ENCODE results near the gene CCDC39.
"Not testable (repeated sequence)": the region's sequence is repeated elsewhere in the genome, so short reads cannot be mapped to it uniquely, and the experiment has no call there.

The CCDC39 gene

DNA sequence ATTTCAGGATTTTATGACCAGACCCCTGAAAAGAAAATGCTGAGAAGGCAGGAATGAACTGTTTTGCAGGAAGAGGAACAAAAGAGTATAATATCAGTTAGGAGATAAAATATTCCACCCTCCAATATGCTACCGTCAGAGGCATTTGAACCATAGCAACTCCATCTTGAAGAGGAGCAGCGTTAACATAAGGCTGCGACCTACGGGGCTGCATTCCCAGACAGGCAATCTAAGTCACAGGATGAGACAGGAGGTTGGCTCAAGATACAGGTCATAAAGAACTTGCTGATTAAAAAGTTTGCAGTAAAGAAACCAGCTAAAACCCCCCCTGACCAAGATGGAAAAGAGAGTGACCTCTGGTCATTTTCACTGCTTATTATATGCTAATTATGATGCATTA lies 22.9 kb downstream of the CCDC39 start:
- Mint-ChIP-seq H3K4me3 (no peak overlapping the region), H3K27ac (no peak overlapping the region), H3K4me1 (ENCODE audit: low read depth) (no peaks in the 10 kb centered on the region), H3K9me3 (ENCODE audit: low read depth) (no peaks in the 10 kb centered on the region), H3K27me3 (peaks cover 23% of the 10 kb centered on the region), H3K36me3 (no peaks in the 10 kb centered on the region)

DNA sequence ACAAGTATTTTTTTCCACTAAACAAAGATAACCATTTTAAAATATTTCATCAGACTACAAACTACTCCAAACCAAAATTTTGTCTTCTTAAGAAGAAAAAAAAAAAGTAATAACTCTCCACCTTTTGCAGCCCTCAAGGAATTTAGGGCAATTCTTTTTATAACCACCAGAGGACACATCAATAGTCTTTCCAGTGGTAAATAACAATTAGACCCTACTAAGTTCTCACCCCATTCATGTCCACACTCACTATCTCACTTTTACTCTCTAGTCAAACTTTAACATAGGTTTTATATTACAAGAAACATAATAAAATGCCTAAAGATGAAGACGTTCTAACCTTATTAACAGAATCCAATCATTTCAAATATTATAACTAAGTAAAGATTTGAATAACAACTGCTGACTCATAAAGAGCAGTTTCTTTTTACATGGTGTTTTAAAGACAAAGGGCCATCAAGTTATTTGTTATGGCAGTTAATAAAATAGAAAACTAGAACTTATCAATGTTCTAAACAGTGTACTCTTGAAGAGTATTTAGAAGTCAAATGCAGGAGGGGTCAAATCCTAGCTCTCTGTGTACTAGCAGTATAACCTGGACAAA lies 33.0 kb downstream of the CCDC39 start:
- no peak overlapping the region for H3K4me3 Mint-ChIP-seq
- no peaks in the 10 kb centered on the region for H3K36me3 Mint-ChIP-seq
- no peaks in the 10 kb centered on the region for H3K4me1 Mint-ChIP-seq (ENCODE audit: low read depth)
- no peaks in the 10 kb centered on the region for H3K9me3 Mint-ChIP-seq (ENCODE audit: low read depth)
- H3K27me3 Mint-ChIP-seq = peaks cover 27% of the 10 kb centered on the region
- H3K27ac Mint-ChIP-seq = no peak overlapping the region

- Mint-ChIP-seq H3K27me3 (peaks cover 20% of the 10 kb centered on the region), H3K36me3 (no peaks in the 10 kb centered on the region), H3K27ac (no peak overlapping the region), H3K4me1 (ENCODE audit: low read depth) (no peaks in the 10 kb centered on the region), H3K4me3 (no peak overlapping the region), H3K9me3 (ENCODE audit: low read depth) (no peaks in the 10 kb centered on the region)
Observed at GRCh38 chr3:180640987-180641386, 38.3 kb downstream of the CCDC39 start.

GRCh38 chr3:180633722-180634121 lies 45.6 kb downstream of the CCDC39 start:
- Mint-ChIP-seq H3K27me3 (peaks cover 28% of the 10 kb centered on the region), H3K9me3 (ENCODE audit: low read depth) (no peaks in the 10 kb centered on the region), H3K4me3 (no peak overlapping the region), H3K4me1 (ENCODE audit: low read depth) (peaks cover 2% of the 10 kb centered on the region), H3K27ac (no peak overlapping the region), H3K36me3 (no peaks in the 10 kb centered on the region)

- H3K4me3 Mint-ChIP-seq = no peak overlapping the region
- H3K9me3 Mint-ChIP-seq (ENCODE audit: low read depth) = no peaks in the 10 kb centered on the region
- H3K27me3 Mint-ChIP-seq = peaks cover 22% of the 10 kb centered on the region
- H3K27ac Mint-ChIP-seq = no peak overlapping the region
- H3K4me1 Mint-ChIP-seq (ENCODE audit: low read depth) = peaks cover 2% of the 10 kb centered on the region
- no peaks in the 10 kb centered on the region for H3K36me3 Mint-ChIP-seq
Observed at GRCh38 chr3:180631317-180631716, 48.0 kb downstream of the CCDC39 start.

GRCh38 chr3:180630371-180630770 lies 48.9 kb downstream of the CCDC39 start:
- Mint-ChIP-seq H3K36me3 (peaks cover under 1% of the 10 kb centered on the region), H3K27me3 (peaks cover 15% of the 10 kb centered on the region), H3K4me1 (ENCODE audit: low read depth) (peaks cover 4% of the 10 kb centered on the region), H3K4me3 (no peak overlapping the region), H3K9me3 (ENCODE audit: low read depth) (no peaks in the 10 kb centered on the region), H3K27ac (no peak overlapping the region)

DNA sequence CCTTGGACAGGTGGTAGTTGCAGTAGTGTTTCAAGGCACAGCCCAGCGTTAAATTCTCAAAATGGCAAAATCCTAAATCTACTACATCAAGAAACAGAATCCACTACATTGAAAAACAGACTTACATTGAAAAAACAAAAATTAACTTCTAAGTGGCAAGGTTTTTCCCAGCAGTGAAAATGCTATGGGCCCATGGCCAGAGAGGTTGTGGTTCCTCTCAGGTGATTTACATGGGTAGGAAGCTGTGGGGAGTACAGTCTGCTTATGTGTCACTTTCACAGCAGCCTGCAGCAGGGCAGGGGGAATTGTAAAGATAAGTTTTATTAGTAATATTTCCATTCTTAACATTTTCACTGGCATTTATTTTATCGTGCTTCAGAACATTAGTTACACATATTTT lies 52.4 kb downstream of the CCDC39 start:
- Mint-ChIP-seq H3K27me3 (no peaks in the 10 kb centered on the region), H3K4me3 (no peak overlapping the region), H3K36me3 (peaks cover 12% of the 10 kb centered on the region), H3K4me1 (ENCODE audit: low read depth) (peaks cover 14% of the 10 kb centered on the region), H3K27ac (no peak overlapping the region), H3K9me3 (ENCODE audit: low read depth) (peaks cover 7% of the 10 kb centered on the region)

DNA sequence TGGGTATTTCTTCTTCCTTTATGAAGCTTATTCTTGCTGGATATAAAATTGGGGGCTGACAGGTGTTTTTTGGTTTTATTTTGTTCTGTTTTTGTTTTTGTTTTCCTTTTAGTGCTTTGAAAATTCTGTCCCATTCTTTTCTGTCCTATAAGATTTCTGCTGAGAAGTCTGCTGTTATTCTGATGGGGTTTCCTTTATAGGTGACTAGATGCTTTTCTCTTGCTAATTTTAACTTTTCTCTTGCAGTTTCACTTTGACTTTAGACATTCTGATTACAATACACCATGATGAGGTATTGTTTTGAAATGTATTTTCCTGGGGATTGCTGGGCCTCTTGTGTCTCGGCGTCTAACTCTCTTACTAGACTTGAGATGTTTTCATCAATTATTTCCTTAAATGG lies 54.6 kb downstream of the CCDC39 start:
- Mint-ChIP-seq H3K9me3 (ENCODE audit: low read depth) (peaks cover 7% of the 10 kb centered on the region), H3K4me1 (ENCODE audit: low read depth) (peaks cover 12% of the 10 kb centered on the region), H3K36me3 (peaks cover 12% of the 10 kb centered on the region), H3K4me3 (no peak overlapping the region), H3K27ac (peak overlapping the region; percentile 35), H3K27me3 (no peaks in the 10 kb centered on the region)

- Mint-ChIP-seq H3K9me3 (ENCODE audit: low read depth) (peaks cover 4% of the 10 kb centered on the region), H3K27me3 (no peaks in the 10 kb centered on the region), H3K36me3 (peaks cover 11% of the 10 kb centered on the region), H3K4me1 (ENCODE audit: low read depth) (peaks cover 7% of the 10 kb centered on the region), H3K4me3 (no peak overlapping the region), H3K27ac (no peak overlapping the region)
Observed at GRCh38 chr3:180619723-180620122, 59.6 kb downstream of the CCDC39 start.

DNA sequence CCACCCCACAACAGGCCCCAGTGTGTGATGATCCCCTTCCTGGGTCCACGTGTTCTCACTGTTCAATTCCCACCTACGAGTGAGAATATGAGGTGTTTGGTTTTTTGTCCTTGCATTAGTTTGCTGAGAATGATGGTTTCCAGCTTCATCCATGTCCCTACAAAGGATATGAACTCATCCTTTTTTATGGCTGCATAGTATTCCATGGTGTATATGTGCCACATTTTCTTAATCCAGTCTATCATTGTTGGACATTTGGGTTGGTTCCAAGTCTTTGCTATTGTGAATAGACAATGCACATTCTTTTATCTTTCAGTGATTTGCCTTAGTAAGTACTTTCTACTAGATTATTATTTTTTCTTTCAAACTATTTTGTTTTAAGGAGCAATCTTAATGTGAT lies 60.7 kb downstream of the CCDC39 start:
- H3K36me3 Mint-ChIP-seq; H3K9me3 Mint-ChIP-seq (ENCODE audit: low read depth); H3K4me3 Mint-ChIP-seq; H3K4me1 Mint-ChIP-seq (ENCODE audit: low read depth); H3K27ac Mint-ChIP-seq; H3K27me3 Mint-ChIP-seq: not testable (repeated sequence)

DNA sequence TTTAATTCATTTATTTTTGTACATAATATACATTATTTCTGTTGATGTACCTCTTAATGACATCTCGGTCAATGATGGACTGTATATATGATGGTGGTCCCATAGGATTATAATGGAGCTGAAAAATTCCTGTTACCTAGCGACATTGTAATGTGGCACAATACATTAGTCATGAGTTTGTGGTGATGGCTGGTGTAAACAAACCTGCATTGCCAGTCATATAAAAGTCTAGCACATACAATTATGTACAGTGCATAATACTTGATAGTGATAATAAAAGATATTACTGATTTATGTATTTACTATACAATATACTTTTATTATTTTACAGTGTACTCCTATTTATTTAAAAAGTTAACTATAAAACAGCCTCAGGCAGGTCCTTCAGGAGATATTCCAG lies 62.2 kb downstream of the CCDC39 start:
- no peaks in the 10 kb centered on the region for H3K9me3 Mint-ChIP-seq (ENCODE audit: low read depth)
- peaks cover 2% of the 10 kb centered on the region for H3K4me1 Mint-ChIP-seq (ENCODE audit: low read depth)
- peaks cover 8% of the 10 kb centered on the region for H3K36me3 Mint-ChIP-seq
- H3K27ac Mint-ChIP-seq = no peak overlapping the region
- H3K4me3 Mint-ChIP-seq = no peak overlapping the region
- H3K27me3 Mint-ChIP-seq = no peaks in the 10 kb centered on the region

DNA sequence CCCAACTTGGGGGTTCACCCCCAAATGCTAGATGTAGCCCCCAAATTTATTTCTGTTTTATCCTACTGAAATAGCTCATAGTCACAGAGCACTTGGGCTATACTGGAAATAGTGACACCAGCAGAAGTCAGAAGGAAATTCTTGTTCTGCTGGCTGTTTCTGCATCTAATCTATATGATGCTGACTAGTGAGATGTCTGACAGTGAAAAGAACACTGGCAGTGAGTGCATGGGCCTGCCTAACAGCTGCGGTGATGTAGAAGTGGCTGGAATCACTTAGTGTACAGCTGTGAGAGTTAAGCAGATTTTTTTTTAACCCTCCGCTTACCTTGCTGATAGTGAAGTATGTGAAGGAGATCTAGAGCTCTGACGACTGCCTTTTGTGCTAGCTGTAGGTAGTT lies 63.3 kb downstream of the CCDC39 start:
- Mint-ChIP-seq H3K9me3 (ENCODE audit: low read depth) (no peaks in the 10 kb centered on the region), H3K36me3 (peaks cover 11% of the 10 kb centered on the region), H3K4me3 (no peak overlapping the region), H3K27me3 (no peaks in the 10 kb centered on the region), H3K27ac (peak overlapping the region; percentile 35), H3K4me1 (ENCODE audit: low read depth) (peaks cover 2% of the 10 kb centered on the region)

- H3K36me3 Mint-ChIP-seq = peaks cover 8% of the 10 kb centered on the region
- H3K27me3 Mint-ChIP-seq = no peaks in the 10 kb centered on the region
- H3K9me3 Mint-ChIP-seq (ENCODE audit: low read depth) = no peaks in the 10 kb centered on the region
- peaks cover 5% of the 10 kb centered on the region for H3K4me1 Mint-ChIP-seq (ENCODE audit: low read depth)
- no peak overlapping the region for H3K27ac Mint-ChIP-seq
- no peak overlapping the region for H3K4me3 Mint-ChIP-seq
Observed at GRCh38 chr3:180612364-180612763, 66.9 kb downstream of the CCDC39 start.

- Mint-ChIP-seq H3K9me3 (ENCODE audit: low read depth) (no peaks in the 10 kb centered on the region), H3K27me3 (no peaks in the 10 kb centered on the region), H3K27ac (no peak overlapping the region), H3K4me1 (ENCODE audit: low read depth) (peaks cover 10% of the 10 kb centered on the region), H3K4me3 (no peak overlapping the region), H3K36me3 (peaks cover 8% of the 10 kb centered on the region)
Observed at GRCh38 chr3:180611006-180611405, 68.3 kb downstream of the CCDC39 start.

GRCh38 chr3:180601688-180602666 lies 77.3 kb downstream of the CCDC39 start, which contains the start of gene TTC14:
Gene TTC14 (plus strand): TSS chr3:180602163. CDS start chr3:180602262, 99 bp downstream.
- Mint-ChIP-seq H3K4me3 (peak within 1 kb of the TSS; percentile 93), H3K9me3 (ENCODE audit: low read depth) (no peaks in the 10 kb centered on the region), H3K36me3 (peaks cover 15% of the 10 kb centered on the region), H3K27ac (peak within 1 kb of the TSS; percentile 97), H3K27me3 (peaks cover 15% of the 10 kb centered on the region), H3K4me1 (ENCODE audit: low read depth) (peaks cover 38% of the 10 kb centered on the region)

Data from activated naive CD8-positive, alpha-beta T cell (primary cell).